ENCODE data around the gene GALNT10. TPM values are rescaled to one million over a fixed set of nuclear protein-coding genes. Genes with fewer than 3 reads are reported as not detected.

GALNT10 gene
- total and polyA plus RNA-seq, 2 experiments from 2014 or later: 43.0 to 45.9 TPM

DNA sequence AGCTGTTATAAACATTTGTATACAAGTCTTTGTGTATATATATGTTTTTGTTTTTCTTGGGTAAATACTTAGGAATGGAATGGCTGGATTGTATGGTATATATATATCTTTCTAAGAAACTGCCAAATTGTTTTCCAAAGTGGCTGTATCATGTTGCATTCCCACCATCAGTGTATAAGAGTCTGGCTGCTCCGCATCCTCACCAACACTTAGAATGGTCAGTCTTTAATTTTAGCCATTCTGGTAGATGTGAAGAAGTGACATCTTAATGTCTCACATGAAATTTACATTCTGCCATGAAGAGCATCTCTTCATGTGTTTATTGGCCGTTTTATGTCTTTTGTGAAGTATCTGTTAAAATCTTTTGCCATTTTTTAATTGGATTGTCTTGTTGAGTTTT lies 31.9 kb downstream of the GALNT10 start:
- Histone ChIP-seq H3K4me3 (no peak overlapping the region), H3K27ac (no peak overlapping the region), H3K27me3 (no peaks in the 10 kb centered on the region), H3K9me2 (replicated peaks; ENCODE audit: insufficient read depth) (no peaks in the 10 kb centered on the region), H2AFZ (no peak overlapping the region), H3K4me2 (no peak overlapping the region), H3K79me2 (no peaks in the 10 kb centered on the region), H4K20me1 (ENCODE audit: insufficient read depth, poor library complexity, severe bottlenecking) (no peaks in the 10 kb centered on the region), H3K9me3 (ENCODE audit: low read depth) (peaks cover 6% of the 10 kb centered on the region), H3K36me3 (replicated peaks; ENCODE audit: insufficient read depth, low read depth) (no peaks in the 10 kb centered on the region), H3K4me1 (ENCODE audit: insufficient read depth) (peaks cover 9% of the 10 kb centered on the region)
- TF ChIP-seq EZH2phosphoT487 (IDR thresholded peaks at IDR 0.05; ENCODE audit: low read depth, severe bottlenecking, unreplicated experiment): no peak
- TF ChIP-seq, protein P1, sequence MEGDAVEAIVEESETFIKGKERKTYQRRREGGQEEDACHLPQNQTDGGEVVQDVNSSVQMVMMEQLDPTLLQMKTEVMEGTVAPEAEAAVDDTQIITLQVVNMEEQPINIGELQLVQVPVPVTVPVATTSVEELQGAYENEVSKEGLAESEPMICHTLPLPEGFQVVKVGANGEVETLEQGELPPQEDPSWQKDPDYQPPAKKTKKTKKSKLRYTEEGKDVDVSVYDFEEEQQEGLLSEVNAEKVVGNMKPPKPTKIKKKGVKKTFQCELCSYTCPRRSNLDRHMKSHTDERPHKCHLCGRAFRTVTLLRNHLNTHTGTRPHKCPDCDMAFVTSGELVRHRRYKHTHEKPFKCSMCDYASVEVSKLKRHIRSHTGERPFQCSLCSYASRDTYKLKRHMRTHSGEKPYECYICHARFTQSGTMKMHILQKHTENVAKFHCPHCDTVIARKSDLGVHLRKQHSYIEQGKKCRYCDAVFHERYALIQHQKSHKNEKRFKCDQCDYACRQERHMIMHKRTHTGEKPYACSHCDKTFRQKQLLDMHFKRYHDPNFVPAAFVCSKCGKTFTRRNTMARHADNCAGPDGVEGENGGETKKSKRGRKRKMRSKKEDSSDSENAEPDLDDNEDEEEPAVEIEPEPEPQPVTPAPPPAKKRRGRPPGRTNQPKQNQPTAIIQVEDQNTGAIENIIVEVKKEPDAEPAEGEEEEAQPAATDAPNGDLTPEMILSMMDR (IDR thresholded peaks at IDR 0.05; ENCODE audit: poor library complexity): no peak
- TF ChIP-seq EZH2 (IDR thresholded peaks at IDR 0.05; ENCODE audit: borderline replicate concordance): no peak
- no peak for DNase-seq (ENCODE audit: low spot score)
- 100% methylated on average over 2 of the region's 2 CpGs for WGBS (ENCODE audit: low lambda C conversion rate, missing lambda C conversion rate)

DNA sequence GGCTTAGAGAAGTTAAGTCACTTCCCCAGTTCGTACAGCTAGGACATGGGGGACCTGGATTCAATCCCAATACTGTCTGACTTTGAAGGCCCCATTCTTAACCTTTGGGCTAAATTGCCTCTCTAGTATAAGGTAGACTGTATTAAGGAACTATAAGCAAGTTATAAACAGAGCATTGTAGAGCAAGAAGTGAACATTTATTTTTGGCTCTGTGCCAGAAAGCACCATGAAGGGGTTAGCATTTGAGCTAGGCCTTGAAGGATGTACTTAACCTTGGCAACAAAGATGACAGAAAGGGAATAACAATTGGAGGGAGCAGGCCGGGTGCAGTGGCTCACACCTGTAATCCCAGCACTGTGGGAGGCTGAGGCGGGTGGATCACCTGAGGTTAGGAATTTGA lies 32.8 kb downstream of the GALNT10 start:
- no peaks in the 10 kb centered on the region for H3K9me2 ChIP-seq (replicated peaks; ENCODE audit: insufficient read depth)
- H3K27ac ChIP-seq: no peak overlapping the region
- no peaks in the 10 kb centered on the region for H4K20me1 ChIP-seq (ENCODE audit: insufficient read depth, poor library complexity, severe bottlenecking)
- DNase-seq (ENCODE audit: low spot score): no peak
- no peak overlapping the region for H3K4me3 ChIP-seq
- no peak overlapping the region for H2AFZ ChIP-seq
- H3K4me1 ChIP-seq (ENCODE audit: insufficient read depth): peaks cover 9% of the 10 kb centered on the region
- H3K9me3 ChIP-seq (ENCODE audit: low read depth): peaks cover 7% of the 10 kb centered on the region
- no peak overlapping the region for H3K4me2 ChIP-seq
- H3K27me3 ChIP-seq: no peaks in the 10 kb centered on the region
- TF ChIP-seq, protein P1 (IDR thresholded peaks at IDR 0.05; ENCODE audit: poor library complexity): no peak
- TF ChIP-seq EZH2phosphoT487 (IDR thresholded peaks at IDR 0.05; ENCODE audit: low read depth, severe bottlenecking, unreplicated experiment) (no peak), EZH2 (IDR thresholded peaks at IDR 0.05; ENCODE audit: borderline replicate concordance) (no peak)
- H3K36me3 ChIP-seq (replicated peaks; ENCODE audit: insufficient read depth, low read depth): no peaks in the 10 kb centered on the region
- 85% methylated on average over 3 of the region's 3 CpGs for WGBS (ENCODE audit: low lambda C conversion rate, missing lambda C conversion rate)
- H3K79me2 ChIP-seq: no peaks in the 10 kb centered on the region

- H3K9me2 ChIP-seq (replicated peaks; ENCODE audit: insufficient read depth): no peaks in the 10 kb centered on the region
- TF ChIP-seq EZH2 (IDR thresholded peaks at IDR 0.05; ENCODE audit: borderline replicate concordance) (no peak), EZH2phosphoT487 (IDR thresholded peaks at IDR 0.05; ENCODE audit: low read depth, severe bottlenecking, unreplicated experiment) (no peak)
- TF ChIP-seq, protein P1 (IDR thresholded peaks at IDR 0.05; ENCODE audit: poor library complexity): no peak
- no peaks in the 10 kb centered on the region for H3K27me3 ChIP-seq
- no peak overlapping the region for H3K27ac ChIP-seq
- no peaks in the 10 kb centered on the region for H3K36me3 ChIP-seq (replicated peaks; ENCODE audit: insufficient read depth, low read depth)
- peaks cover 7% of the 10 kb centered on the region for H3K9me3 ChIP-seq (ENCODE audit: low read depth)
- H4K20me1 ChIP-seq (ENCODE audit: insufficient read depth, poor library complexity, severe bottlenecking): no peaks in the 10 kb centered on the region
- WGBS (ENCODE audit: low lambda C conversion rate, missing lambda C conversion rate): 95% methylated on average over 2 of the region's 2 CpGs
- no peak for DNase-seq (ENCODE audit: low spot score)
- no peaks in the 10 kb centered on the region for H3K4me1 ChIP-seq (ENCODE audit: insufficient read depth)
- H3K4me2 ChIP-seq: no peak overlapping the region
- H3K79me2 ChIP-seq: no peaks in the 10 kb centered on the region
- H3K4me3 ChIP-seq: no peak overlapping the region
- H2AFZ ChIP-seq: no peak overlapping the region
These were observed 36.6 kb downstream of the GALNT10 start for GRCh38 chr5:154227090-154227489.

DNA sequence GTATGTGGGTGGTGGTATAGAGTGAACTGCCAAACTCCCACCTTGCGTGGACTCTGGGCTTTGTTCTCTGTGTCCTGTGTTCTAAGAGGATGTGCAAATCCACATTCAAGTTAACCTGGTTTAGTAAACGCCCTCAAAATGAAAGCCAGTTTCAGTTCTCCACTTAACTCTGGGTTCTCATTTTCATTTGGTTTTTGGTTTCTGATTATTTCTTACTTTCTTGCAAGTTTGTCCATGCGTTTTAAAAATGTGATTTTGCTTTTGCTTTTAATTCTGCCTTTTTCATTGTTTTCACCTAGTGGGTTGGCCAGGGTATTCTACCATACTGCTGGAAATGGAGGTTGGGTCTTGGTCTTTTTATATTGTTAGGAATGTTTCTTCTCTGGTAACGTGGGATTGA lies 38.2 kb downstream of the GALNT10 start:
- Histone ChIP-seq H3K27ac (no peak overlapping the region), H4K20me1 (ENCODE audit: insufficient read depth, poor library complexity, severe bottlenecking) (no peaks in the 10 kb centered on the region), H3K9me2 (replicated peaks; ENCODE audit: insufficient read depth) (no peaks in the 10 kb centered on the region), H2AFZ (no peak overlapping the region), H3K9me3 (ENCODE audit: low read depth) (peaks cover 7% of the 10 kb centered on the region), H3K36me3 (replicated peaks; ENCODE audit: insufficient read depth, low read depth) (no peaks in the 10 kb centered on the region), H3K4me3 (no peak overlapping the region), H3K79me2 (no peaks in the 10 kb centered on the region), H3K4me1 (ENCODE audit: insufficient read depth) (no peaks in the 10 kb centered on the region), H3K27me3 (no peaks in the 10 kb centered on the region), H3K4me2 (no peak overlapping the region)
- TF ChIP-seq EZH2 (IDR thresholded peaks at IDR 0.05; ENCODE audit: borderline replicate concordance) (no peak), EZH2phosphoT487 (IDR thresholded peaks at IDR 0.05; ENCODE audit: low read depth, severe bottlenecking, unreplicated experiment) (no peak)
- TF ChIP-seq, protein P1 (IDR thresholded peaks at IDR 0.05; ENCODE audit: poor library complexity): no peak
- 94% methylated on average over 4 of the region's 4 CpGs for WGBS (ENCODE audit: low lambda C conversion rate, missing lambda C conversion rate)
- DNase-seq (ENCODE audit: low spot score): no peak
